Gastroesophageal sphincter (tissue), 3 donors: Measurements from ENCODE around the gene HHAT.

ENCODE experiments used
- CTCF ChIP-seq, 4 experiments: fragments of 200-600 bp in 2 of 4; fragments of 450-650 bp in 2 of 4; sonication (generic) in 1 of 4; IDR thresholded peaks; one replicate each; pipeline ENCODE4 v1.5.1; 2017 to 2019; ENCODE audit warnings: antibody characterized with exemption in 4 of 4, mild to moderate bottlenecking in 2 of 4, moderate library complexity in 2 of 4
- EP300 ChIP-seq: sonication (generic); formaldehyde crosslinking; IDR thresholded peaks from one replicate; pipeline ENCODE4 v1.6.1; 2017; ENCODE audit warnings: antibody characterized with exemption, mild to moderate bottlenecking
- POLR2A ChIP-seq, 2 donors: fragments of 450-650 bp; IDR thresholded peaks; one replicate each; pipeline ENCODE4 v1.6.1; 2017; ENCODE audit warnings: antibody characterized with exemption in 2 of 2, mild to moderate bottlenecking in 2 of 2, moderate library complexity in 1 of 2
- POLR2AphosphoS5 ChIP-seq: sonication (generic); formaldehyde crosslinking; IDR thresholded peaks from one replicate; pipeline ENCODE4 v1.6.1; 2017; ENCODE audit warnings: antibody characterized with exemption

- TF ChIP-seq CTCF (IDR thresholded peaks at IDR 0.05) (no peak), EP300 (no peak), POLR2A (IDR thresholded peaks at IDR 0.05) (no peak), POLR2AphosphoS5 (no peak)
These were observed 258.1 kb downstream of the HHAT start for GRCh38 chr1:210586771-210587170.
